ENCODE data around the gene DNASE2. TPM values are rescaled to one million over a fixed set of nuclear protein-coding genes. Genes with fewer than 3 reads are reported as not detected.

DNASE2 gene
- total RNA-seq, 1 experiment from 2014 or later: 35.7 TPM

- ChIA-PET CTCF (interaction anchor here (0.6 to 2.8 kb wide), 7 partner anchors 13 to 113 kb away, joined by 3 to 63 read pairs (median 11); no protein-coding TSS in a partner anchor), POLR2A (interaction anchor here (1.1 to 2.9 kb wide), 2 partner anchors 14 kb away, joined by 3 to 18 read pairs; no protein-coding TSS in a partner anchor)
- peaks cover 10% of the 10 kb centered on the region; the same call in 1 of the 2 replicates for H3K36me3 Mint-ChIP-seq
- peak overlapping the region; percentile 72 for H3K4me3 Mint-ChIP-seq
- ATAC-seq (no peak), DNase-seq (ENCODE audit: low spot score) (no peak)
- TF ChIP-seq GRHL2 (CRISPR knock-in tag; IDR thresholded peaks at IDR 0.05; ENCODE audit: insufficient replicate concordance, severe bottlenecking): no peak
- no peak overlapping the region for H3K27ac Mint-ChIP-seq
- peaks cover 5% of the 10 kb centered on the region for H3K9me3 Mint-ChIP-seq
- peaks cover 47% of the 10 kb centered on the region for H3K27me3 Mint-ChIP-seq (ENCODE audit: low read depth)
- peaks cover 15% of the 10 kb centered on the region for H3K4me1 Mint-ChIP-seq
These were observed 5.4 kb upstream of the DNASE2 start for GRCh38 chr19:12886651-12886968.

GRCh38 chr19:12885749-12886650 lies 4.8 kb upstream of the DNASE2 start:
- Mint-ChIP-seq H3K27me3 (ENCODE audit: low read depth) (peaks cover 47% of the 10 kb centered on the region), H3K4me3 (peak overlapping the region; percentile 72), H3K9me3 (peaks cover 5% of the 10 kb centered on the region), H3K27ac (no peak overlapping the region), H3K4me1 (peaks cover 11% of the 10 kb centered on the region), H3K36me3 (peaks cover 8% of the 10 kb centered on the region; the same call in 1 of the 2 replicates)
- ATAC-seq: no peak
- ChIA-PET CTCF (interaction anchor here (0.5 to 2.8 kb wide), 44 partner anchors 11 to 1594 kb away, joined by 3 to 63 read pairs (median 5); partner anchors contain the start of genes CALR, FARSA, GET3 and JUNB), POLR2A (interaction anchor here (0.6 to 2.9 kb wide), 15 partner anchors 13 to 210 kb away, joined by 3 to 18 read pairs (median 3); partner anchors contain the start of genes CALR, GET3, RNASEH2A and TNPO2)
- DNase-seq (ENCODE audit: low spot score): peak; percentile 56
- TF ChIP-seq ZBTB21 (CRISPR knock-in tag; IDR thresholded peaks at IDR 0.05; ENCODE audit: borderline replicate concordance) (no peak), TEAD4 (CRISPR knock-in tag; IDR thresholded peaks at IDR 0.05) (0 out of 2 replicates have a peak, but pooled peaks have one; percentile 21), JUN (CRISPR knock-in tag; IDR thresholded peaks at IDR 0.05) (no peak), ATF3 (CRISPR knock-in tag; conservative IDR thresholded peaks at IDR 0.05) (no peak), ZNF232 (CRISPR knock-in tag; IDR thresholded peaks at IDR 0.05) (no peak), GTF2I (CRISPR knock-in tag; conservative IDR thresholded peaks at IDR 0.05) (no peak), ZNF263 (CRISPR knock-in tag; IDR thresholded peaks at IDR 0.05; ENCODE audit: low read depth) (no peak), ZSCAN18 (CRISPR knock-in tag; IDR thresholded peaks at IDR 0.05) (no peak), ZNF396 (CRISPR knock-in tag; IDR thresholded peaks at IDR 0.05; ENCODE audit: borderline replicate concordance) (no peak), FOXP1 (CRISPR knock-in tag; IDR thresholded peaks at IDR 0.05; ENCODE audit: borderline replicate concordance) (no peak), HMGXB4 (CRISPR knock-in tag; IDR thresholded peaks at IDR 0.05) (peak; percentile 50; the same call in 1 of the 2 replicates), TP53 (CRISPR knock-in tag; IDR thresholded peaks at IDR 0.05) (no peak), ETV6 (CRISPR knock-in tag; IDR thresholded peaks at IDR 0.05) (no peak), ZNF671 (CRISPR knock-in tag; IDR thresholded peaks at IDR 0.05) (no peak), E2F5 (CRISPR knock-in tag; IDR thresholded peaks at IDR 0.05) (no peak), ZNF423 (CRISPR knock-in tag; IDR thresholded peaks at IDR 0.05) (peak; percentile 0; the same call in 1 of the 2 replicates), FOXP4 (CRISPR knock-in tag; IDR thresholded peaks at IDR 0.05) (no peak), CREM (CRISPR knock-in tag; IDR thresholded peaks at IDR 0.05) (0 out of 2 replicates have a peak, but pooled peaks have one; percentile 3), ATF1 (CRISPR knock-in tag; IDR thresholded peaks at IDR 0.05) (no peak), ERG (CRISPR knock-in tag; IDR thresholded peaks at IDR 0.05) (no peak), PREB (CRISPR knock-in tag; IDR thresholded peaks at IDR 0.05; ENCODE audit: borderline replicate concordance) (no peak), E2F4 (CRISPR knock-in tag; IDR thresholded peaks at IDR 0.05; ENCODE audit: borderline replicate concordance, low read depth) (0 out of 2 replicates have a peak, but pooled peaks have one; percentile 23)
